HG02642 (cell line): Measurements from ENCODE around the gene PPP1R16B.
"Not testable (repeated sequence)": the region's sequence is repeated elsewhere in the genome, so short reads cannot be mapped to it uniquely, and the experiment has no call there.

Experiments
- ATAC-seq: cut with Tn5 transposase; IDR thresholded peaks from one replicate; pipeline ENCODE4 v1.9.1; 2021; ENCODE audit warnings: mild to moderate bottlenecking; ENCODE audit not compliant: unreplicated experiment, poor library complexity

PPP1R16B gene

GRCh38 chr20:38790200-38791053 lies 15.1 kb upstream of the PPP1R16B start:
- no peak for ATAC-seq

- no peak for ATAC-seq
Measured at GRCh38 chr20:38791291-38791690, 14.2 kb upstream of the PPP1R16B start.

- no peak for ATAC-seq
Measured at GRCh38 chr20:38791940-38792339, 13.6 kb upstream of the PPP1R16B start.

DNA sequence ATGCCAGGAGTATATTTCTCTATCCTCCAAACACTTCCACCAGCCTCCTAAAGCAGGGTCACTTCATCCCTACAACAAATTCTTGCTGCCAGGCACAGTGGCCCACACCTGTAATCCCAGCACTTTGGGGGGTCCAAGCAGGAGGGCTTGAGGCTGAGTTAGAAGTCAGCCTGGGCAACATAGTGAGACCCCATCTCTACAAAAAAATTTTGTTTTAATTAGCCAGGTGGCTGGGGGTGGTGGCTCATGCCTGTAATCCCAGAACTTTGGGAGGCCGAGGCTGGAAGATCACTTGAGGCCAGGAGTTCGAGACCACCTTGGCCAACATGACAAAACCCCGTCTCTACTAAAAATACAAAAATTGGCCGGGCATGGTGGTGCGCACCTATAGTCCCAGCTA lies 11.4 kb upstream of the PPP1R16B start:
- not testable (repeated sequence) for ATAC-seq

- ATAC-seq: no peak
Measured at GRCh38 chr20:38798266-38798665, 7.2 kb upstream of the PPP1R16B start.

GRCh38 chr20:38799203-38799602 lies 6.3 kb upstream of the PPP1R16B start:
- no peak for ATAC-seq

DNA sequence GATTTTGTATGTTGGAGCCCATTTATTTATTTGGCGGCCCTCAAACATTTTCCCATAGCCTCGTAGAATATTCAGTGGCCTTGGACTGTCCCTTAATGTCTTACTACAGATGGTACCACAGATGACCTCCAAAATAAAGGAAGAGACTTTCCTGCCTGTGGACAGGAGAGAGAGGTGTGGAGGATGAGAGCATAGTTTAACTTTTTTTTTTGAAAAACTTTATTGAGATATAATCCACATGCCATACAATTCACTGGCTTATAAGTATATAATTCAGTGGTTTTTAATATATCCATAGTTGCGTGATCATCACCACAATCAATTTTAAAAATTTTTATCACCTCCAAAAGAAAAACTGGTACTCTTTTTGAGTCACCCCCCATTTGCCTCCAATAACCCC lies 4.6 kb upstream of the PPP1R16B start:
- no peak for ATAC-seq

GRCh38 chr20:38804221-38804620 lies 1.3 kb upstream of the PPP1R16B start:
- no peak for ATAC-seq

GRCh38 chr20:38804682-38805501 lies 605 bp upstream of the PPP1R16B start:
- no peak for ATAC-seq

DNA sequence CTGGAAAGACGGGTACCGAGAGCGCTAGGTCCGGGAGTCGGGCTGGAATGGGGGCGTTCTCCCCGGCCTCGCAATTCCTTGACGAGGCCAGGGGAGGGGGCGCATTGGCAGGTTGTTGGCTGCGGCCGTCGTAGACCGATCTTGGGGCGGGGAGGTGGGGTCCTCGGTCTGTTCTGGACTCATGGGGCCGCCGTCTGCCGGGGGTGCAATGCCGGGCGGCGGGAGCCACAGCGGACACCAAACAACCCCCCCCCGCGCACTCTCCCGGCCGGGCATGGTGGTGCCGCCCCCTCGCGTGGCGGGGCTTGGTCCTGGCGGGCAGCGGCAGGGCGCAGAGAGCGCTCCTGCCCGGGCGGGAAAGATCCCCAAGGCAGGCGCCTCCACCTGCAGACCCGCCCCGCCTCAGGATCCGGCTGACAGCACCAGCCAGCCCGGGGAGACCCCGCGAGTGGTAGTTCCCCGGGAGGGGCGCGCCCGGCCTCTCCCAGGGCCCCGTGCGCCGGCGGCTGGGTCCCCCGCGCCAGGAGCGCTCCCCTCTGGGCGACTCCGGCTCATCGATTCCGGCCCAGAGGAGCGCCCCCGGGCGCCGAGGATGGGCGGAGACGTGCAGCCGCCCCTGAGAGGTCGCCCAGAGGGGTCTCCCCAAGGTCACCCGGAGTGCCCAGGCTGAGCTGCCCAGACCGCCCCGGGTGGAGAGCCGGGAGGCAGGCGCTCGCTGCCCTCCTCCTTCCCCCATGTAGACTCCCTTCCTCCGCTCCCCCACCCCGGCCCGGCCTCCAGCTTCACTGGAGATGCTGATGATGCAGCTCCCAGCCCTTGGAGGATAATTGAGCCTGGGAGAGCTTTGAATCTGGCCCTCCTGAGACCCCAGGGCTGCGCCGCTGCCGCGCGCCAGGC lies 709 bp downstream of the PPP1R16B start:
- peak; percentile 27 for ATAC-seq

GRCh38 chr20:38806855-38807655 lies 1.6 kb downstream of the PPP1R16B start:
- peak; percentile 34 for ATAC-seq

DNA sequence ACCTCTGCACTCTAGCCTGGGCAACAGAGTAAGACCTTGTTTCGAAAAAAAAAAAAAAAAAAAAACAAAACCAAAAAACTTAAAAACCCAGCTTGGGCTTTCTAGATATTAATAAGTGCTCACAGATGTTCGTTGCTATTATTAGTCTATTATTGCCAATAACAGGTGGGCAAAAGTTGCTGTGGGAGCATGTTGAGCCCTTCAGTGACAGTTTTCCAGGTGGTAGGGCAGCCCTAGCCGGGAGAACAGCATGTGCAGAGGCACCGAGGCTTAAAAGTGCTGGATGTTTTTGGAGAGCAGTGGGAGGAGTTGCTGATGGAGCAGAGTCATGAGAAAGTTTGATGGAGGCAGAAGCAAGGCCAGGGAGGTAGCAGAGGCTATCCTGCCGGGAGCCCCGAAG lies 4.4 kb downstream of the PPP1R16B start:
- no peak for ATAC-seq

- ATAC-seq: no peak
Measured at GRCh38 chr20:38810926-38811630, 5.6 kb downstream of the PPP1R16B start.

GRCh38 chr20:38811769-38812168 lies 6.3 kb downstream of the PPP1R16B start:
- no peak for ATAC-seq

DNA sequence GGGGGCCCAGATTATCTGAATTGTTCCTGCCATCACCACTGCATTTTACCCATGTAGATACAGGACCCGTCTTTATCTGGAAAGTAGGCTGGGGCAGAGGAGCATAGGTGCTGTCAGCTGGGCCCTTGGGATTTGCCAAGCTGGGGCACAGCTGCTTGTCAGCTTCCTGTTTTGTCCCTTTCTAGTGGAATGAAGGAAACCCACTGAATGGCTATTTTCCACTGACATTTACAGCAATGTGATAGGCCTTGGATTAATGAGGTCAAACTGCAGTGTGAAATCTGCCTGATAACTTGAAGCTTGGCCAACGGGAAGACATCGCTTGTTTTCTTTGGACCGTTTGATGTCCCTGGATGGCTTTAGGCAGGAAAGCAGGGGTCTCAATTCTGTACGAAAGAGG lies 6.7 kb downstream of the PPP1R16B start:
- no peak for ATAC-seq

GRCh38 chr20:38812709-38813573 lies 7.4 kb downstream of the PPP1R16B start:
- ATAC-seq: no peak

GRCh38 chr20:38813574-38813962 lies 8.1 kb downstream of the PPP1R16B start:
- ATAC-seq: not testable (repeated sequence)

DNA sequence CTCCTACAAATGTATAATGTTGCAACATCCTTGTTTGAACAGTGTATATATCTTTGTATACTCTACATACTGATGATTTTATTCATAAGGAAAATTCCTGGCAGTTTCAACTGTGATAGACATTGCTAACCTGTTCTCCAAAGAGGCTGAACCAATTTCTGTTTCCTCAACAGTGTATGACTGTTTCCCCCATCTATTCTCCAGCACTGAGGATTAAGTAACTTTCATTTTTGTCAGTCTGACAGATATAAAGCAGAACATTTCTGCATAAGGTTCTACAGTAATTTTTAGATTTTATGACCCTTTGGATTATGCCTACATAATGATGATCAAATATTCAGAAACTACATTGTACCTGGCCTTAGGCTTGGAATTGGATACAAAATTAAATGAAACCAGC lies 9.9 kb downstream of the PPP1R16B start:
- no peak for ATAC-seq
